Spleen (tissue), 7 donors: ENCODE data around the gene KCTD14.

ENCODE experiments used
- POLR2A ChIP-seq, 3 donors: fragments of 450-650 bp; IDR thresholded peaks; one replicate each; pipeline ENCODE4 v1.5.1; 2017; ENCODE audit warnings: antibody characterized with exemption in 3 of 3, mild to moderate bottlenecking in 1 of 3
- TF ChIP-seq, protein P1 (sequence below), 11 experiments: fragments of 200-600 bp in 7 of 11; fragments of 450-650 bp in 4 of 11; sonication (generic) in 4 of 11; IDR thresholded peaks in 8 of 11; conservative IDR thresholded peaks in 3 of 11; 1 replicate in 7 of 11; 2 replicates in 4 of 11; pipeline versions ENCODE4 v1.4.0 to v1.8.0; 2016 to 2021; ENCODE audit warnings: antibody characterized with exemption in 11 of 11, inconsistent platforms in 4 of 11, mild to moderate bottlenecking in 1 of 11
- donor health status: DM: no; HTN: no; CAD: no; lungs with moderate emphysema.
- donor health status: DM: no; HTN: no; CAD: no.
- donor health status: DM: no; HTN: no; CAD: no.

DNA sequence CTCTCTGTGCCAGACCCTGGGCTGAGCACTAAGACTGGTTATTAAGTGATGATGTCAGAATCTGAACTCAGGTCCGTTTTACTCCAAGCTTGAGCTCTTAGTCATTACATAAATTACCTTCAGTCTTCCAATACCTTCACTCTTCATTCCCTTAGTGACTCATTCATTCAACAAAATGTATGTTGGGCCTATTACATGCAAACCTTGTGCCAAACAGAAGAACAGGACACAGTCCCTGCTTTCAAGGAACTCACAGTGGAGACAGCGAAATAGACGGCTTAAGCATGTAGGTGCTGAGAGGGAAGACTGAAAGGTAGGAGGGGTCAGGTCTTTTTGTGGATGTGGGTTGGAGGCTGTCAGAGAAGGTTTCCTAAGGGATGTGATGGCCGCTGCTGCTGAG is 3.3 kb downstream of the KCTD14 start:
- TF ChIP-seq, protein P1, sequence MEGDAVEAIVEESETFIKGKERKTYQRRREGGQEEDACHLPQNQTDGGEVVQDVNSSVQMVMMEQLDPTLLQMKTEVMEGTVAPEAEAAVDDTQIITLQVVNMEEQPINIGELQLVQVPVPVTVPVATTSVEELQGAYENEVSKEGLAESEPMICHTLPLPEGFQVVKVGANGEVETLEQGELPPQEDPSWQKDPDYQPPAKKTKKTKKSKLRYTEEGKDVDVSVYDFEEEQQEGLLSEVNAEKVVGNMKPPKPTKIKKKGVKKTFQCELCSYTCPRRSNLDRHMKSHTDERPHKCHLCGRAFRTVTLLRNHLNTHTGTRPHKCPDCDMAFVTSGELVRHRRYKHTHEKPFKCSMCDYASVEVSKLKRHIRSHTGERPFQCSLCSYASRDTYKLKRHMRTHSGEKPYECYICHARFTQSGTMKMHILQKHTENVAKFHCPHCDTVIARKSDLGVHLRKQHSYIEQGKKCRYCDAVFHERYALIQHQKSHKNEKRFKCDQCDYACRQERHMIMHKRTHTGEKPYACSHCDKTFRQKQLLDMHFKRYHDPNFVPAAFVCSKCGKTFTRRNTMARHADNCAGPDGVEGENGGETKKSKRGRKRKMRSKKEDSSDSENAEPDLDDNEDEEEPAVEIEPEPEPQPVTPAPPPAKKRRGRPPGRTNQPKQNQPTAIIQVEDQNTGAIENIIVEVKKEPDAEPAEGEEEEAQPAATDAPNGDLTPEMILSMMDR (IDR thresholded peaks at IDR 0.05 in 8 of 11, conservative IDR thresholded peaks at IDR 0.05 in 3 of 11): no peak
- TF ChIP-seq POLR2A (IDR thresholded peaks at IDR 0.05): no peak
